Fibroblast of skin of right quadriceps (primary cell): ENCODE measurements around the gene OSBPL9.
"Not testable (repeated sequence)": the region's sequence is repeated elsewhere in the genome, so short reads cannot be mapped to it uniquely, and the experiment has no call there.

Experiments
- DNase-seq: peaks from one replicate; pipeline ENCODE4 v3.0.0-alpha.2; 2013

OSBPL9 gene

GRCh38 chr1:51639694-51640093 lies 22.8 kb downstream of the OSBPL9 start:
- DNase-seq, result no peak

- no peak for DNase-seq
Measured at GRCh38 chr1:51641096-51641495, 24.2 kb downstream of the OSBPL9 start.

GRCh38 chr1:51642739-51643142 lies 25.8 kb downstream of the OSBPL9 start:
- DNase-seq, result peak; percentile 96

GRCh38 chr1:51643362-51643761 lies 26.5 kb downstream of the OSBPL9 start:
- DNase-seq, result no peak

- no peak for DNase-seq
Measured at GRCh38 chr1:51644020-51644419, 27.1 kb downstream of the OSBPL9 start.

- peak; percentile 75 for DNase-seq
Measured at GRCh38 chr1:51644533-51645197, 27.8 kb downstream of the OSBPL9 start.

- not testable (repeated sequence) for DNase-seq
Measured at GRCh38 chr1:51646592-51646991, 29.7 kb downstream of the OSBPL9 start.

- peak; percentile 84 for DNase-seq
Measured at GRCh38 chr1:51648180-51649109, 31.6 kb downstream of the OSBPL9 start.

- no peak for DNase-seq
Measured at GRCh38 chr1:51649593-51650091, 32.8 kb downstream of the OSBPL9 start.

- no peak for DNase-seq
Measured at GRCh38 chr1:51650198-51650597, 33.3 kb downstream of the OSBPL9 start.

GRCh38 chr1:51651552-51651942 lies 34.7 kb downstream of the OSBPL9 start:
- DNase-seq, result no peak

- no peak for DNase-seq
Measured at GRCh38 chr1:51652599-51652998, 35.7 kb downstream of the OSBPL9 start.

GRCh38 chr1:51653127-51653526 lies 36.2 kb downstream of the OSBPL9 start:
- no peak for DNase-seq

- DNase-seq, result no peak
Measured at GRCh38 chr1:51654000-51654399, 37.1 kb downstream of the OSBPL9 start.

GRCh38 chr1:51656374-51656773 lies 39.5 kb downstream of the OSBPL9 start:
- no peak for DNase-seq

GRCh38 chr1:51660580-51660979 lies 43.7 kb downstream of the OSBPL9 start:
- DNase-seq, result no peak

GRCh38 chr1:51661081-51661518 lies 44.2 kb downstream of the OSBPL9 start:
- peak; percentile 99 for DNase-seq

- peak; percentile 40 for DNase-seq
Measured at GRCh38 chr1:51663105-51663504, 46.2 kb downstream of the OSBPL9 start.

GRCh38 chr1:51663721-51664120 lies 46.8 kb downstream of the OSBPL9 start:
- DNase-seq, result no peak

GRCh38 chr1:51664421-51665240 lies 47.7 kb downstream of the OSBPL9 start:
- DNase-seq, result peak; percentile 89

GRCh38 chr1:51666478-51666877 lies 49.6 kb downstream of the OSBPL9 start:
- DNase-seq, result peak; percentile 94

GRCh38 chr1:51667561-51667960 lies 50.7 kb downstream of the OSBPL9 start:
- DNase-seq, result no peak

GRCh38 chr1:51669272-51669671 lies 52.4 kb downstream of the OSBPL9 start:
- DNase-seq, result no peak
